Measurements from ENCODE around the gene NFILZ.

NFILZ gene

DNA sequence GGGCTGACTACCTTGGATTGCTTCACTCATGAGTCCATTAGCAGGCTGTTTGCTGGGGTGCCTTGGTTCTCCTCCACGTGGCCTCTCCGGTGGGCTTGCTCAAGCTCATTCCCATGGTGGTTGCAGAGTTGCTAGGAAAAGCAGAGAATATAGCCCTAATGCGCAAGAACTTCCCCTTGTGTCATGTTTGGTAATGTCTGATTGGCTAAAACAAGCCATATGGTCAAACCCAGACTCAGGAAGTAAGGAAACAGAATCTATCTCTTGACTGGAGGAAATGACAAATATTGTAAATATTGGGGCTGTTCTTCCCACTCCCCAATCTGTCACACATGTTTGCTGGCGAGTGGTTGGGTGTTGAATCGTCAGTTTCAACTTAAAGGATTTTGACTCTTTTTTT is 12.1 kb downstream of the NFILZ start:
- no peak for DNase-seq

DNA sequence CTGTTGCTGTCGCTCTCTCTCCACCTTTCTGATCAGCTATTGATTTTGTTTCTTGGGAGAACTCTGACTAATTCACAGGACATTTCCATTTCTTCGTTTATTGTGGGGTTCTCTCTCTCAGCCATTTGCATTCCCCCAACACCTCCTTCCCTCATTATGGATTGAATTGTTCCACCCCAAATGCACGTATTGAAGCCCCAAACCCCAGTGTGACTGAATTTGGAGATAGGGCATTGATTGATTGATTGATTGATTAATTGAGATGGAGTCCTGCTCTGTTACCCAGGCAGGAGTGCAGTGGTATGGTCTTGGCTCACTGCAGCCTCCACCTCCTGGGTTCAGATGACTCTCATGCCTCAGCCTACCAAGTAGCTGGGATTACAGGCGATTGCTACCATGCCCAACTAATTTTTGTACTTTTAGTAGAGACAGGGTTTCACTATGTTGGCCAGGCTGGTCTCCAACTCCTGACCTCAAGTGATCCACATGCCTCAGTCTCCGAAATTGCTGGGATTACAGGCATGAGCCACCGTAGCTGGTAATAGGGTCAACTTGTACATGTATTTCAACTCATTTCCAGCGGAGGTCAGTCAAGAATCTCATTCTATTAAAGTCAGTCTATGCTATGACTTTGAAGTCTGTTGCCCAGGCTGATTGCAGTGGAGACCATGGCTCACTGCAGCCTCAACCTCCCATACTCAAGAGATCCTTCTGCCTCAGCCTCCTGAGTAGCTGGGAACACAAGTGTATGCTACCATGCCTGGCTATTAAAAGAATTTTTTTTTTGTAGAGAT is 13.6 kb downstream of the NFILZ start:
- DNase-seq, result no peak

DNA sequence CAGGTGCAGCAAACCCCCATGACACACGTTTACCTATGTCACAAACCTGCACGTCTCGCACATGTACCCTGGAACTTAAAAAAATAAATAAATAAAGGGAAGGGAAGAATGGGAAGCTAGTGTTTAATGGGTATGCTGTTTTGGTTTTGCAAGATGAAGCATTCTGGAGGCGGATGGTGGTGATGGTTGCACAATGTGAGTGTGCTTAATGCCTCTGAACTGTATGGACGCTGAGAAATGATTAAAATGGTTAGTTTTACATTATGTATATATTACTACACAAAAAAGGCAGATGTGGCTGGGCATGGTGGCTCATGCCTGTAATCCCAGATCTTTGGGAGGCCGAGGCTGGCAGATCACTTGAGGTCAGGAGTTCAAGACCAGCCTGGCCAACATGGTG is 17.8 kb downstream of the NFILZ start:
- no peak for DNase-seq

DNA sequence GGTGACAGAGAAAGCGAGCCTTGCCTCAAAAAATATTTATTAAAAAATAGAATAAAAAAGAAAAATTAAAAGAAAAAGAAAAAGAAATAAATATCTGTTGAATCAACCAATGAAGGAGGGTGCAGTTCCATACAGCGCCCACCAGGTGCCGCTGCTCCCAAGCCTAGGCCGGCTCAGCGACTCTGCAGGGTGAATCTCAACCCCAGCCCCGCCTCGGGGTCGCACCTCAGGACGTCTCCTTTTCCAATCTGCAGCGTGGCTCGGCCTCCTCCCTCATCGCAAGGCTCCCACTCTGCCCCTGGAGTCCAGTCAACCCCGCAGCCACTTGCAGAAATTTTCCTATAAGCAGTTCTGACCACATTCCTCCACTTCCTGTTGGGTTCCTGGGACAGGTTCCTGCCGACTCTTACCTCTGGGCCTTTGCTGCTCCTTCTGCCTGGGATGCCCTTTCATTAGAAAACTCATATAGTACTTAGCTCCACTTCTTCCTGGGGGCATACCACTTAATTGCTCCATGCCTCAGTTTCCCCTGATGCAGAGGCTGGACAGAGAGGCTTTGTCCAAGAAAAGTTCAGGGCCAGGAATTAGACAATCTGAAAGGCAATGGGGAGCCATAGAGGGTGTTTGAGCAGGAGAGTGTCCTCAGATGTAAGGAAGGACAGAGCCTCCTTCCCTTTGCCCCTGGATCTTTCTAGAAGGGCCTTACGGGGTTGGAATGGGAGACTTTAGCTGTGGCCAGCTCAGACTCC is 24.3 kb downstream of the NFILZ start:
- no peak for DNase-seq

DNA sequence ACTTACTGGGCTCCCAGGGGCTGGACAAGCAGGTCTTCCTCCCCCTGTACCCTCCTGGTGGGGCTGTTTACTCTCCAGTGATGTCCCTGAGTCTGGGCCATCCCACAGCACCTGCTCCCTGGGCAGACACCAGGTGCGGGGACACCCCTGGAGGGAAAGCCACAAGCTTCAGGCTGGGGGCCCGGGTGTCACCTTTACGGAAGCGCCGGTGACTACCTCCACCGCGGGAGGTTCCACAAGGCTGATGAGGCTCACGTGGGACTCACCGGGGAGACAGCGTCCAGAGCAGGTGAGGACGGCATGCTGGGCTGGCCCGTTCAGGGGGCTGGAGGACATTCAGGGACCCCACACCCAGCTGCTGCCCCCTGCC is 24.9 kb downstream of the NFILZ start:
- no peak for DNase-seq

DNA sequence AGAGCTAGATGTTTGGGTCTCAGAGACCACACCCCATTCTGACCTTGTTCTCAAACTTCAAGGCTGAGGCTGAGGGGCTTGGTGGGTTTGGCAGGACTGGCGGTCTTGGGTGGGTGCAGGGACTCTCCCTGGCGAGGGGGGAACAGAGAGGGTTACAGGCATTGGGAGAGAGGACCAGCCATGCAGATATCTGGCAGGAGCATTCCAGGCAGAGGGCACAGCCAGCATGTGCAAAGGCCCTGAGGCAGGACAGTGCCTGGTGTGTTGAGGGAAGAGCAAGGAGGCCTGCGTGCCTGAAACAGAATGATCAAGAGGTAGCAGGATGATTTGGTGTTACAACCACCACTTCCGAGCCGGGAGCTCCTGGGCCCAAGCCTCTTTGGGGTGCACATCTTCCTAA is 27.4 kb downstream of the NFILZ start:
- DNase-seq, result no peak

DNA sequence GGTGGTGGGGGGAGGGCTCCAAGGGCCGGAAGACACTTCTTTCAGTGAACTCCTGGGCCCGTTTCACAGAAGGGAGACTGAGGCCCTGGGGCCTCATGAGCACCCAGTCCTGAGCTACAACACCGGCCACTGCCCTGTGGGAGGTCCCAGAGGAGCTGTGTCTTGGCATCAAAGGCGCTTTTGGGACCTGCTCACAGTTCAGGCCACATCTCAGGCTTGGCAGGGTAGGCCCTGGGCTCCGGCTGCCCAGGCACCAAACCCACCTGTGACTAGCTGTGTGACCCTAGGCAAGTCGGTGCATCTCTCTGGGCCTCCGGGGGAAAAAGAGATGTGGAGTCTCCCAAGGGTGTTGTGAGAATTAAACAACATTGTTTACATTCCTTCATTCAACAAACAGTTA is 29.5 kb downstream of the NFILZ start:
- DNase-seq, result no peak

DNA sequence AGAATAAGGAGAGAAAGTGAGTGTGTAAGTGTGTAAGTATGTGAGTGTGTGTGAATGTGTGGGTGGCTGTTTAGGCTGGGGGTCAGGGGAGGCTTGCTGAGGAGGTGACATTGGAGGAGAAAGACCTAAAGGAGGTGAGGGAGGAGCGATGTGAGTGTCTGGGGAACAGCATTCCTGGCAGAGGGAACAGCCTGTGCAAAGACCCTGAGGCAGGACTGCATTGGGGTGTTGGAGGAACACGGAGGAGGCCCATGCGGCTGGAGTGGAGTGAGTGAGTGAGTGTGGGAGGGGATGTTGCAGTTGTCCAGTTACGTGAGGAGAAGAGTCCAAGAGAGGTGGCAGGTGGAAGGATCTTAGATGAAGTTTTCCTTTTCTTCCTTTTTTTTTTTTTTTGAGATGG is 31.8 kb downstream of the NFILZ start:
- no peak for DNase-seq

DNA sequence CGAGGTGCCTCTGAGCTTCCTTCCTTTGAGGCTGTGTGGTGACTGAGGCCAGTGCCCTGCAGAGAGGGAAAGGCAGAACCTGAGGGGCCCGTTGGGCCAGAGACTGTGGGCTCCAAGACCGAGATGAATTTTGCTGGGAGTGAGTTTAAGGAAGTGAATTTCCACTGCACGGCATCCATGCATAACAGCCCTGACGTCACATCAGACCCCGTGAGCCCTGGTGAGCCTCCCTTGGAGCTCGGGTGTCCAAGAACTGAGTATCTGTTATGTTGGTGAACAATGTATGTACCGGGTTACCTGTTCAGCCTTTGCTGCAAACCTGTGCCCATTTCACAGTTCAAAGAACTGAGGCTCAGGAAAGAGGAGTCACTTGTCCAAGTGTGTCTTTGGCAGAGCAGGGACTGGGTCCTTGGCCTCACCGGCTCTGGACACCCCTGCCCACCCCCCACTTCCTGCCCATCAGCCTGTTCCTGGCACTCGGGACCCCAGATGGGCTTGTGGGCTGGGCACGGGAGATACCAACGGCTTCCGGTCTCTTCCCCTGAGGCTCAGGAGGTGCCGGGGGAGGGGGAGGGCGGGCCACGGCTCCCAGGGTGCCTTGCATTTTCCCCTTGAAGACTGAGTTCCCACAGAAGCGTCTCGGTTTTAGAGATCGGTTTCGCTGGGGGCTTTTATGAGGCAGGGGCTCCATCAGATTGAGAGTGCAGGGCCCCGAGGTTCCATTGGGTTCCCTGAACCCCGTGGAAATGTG is 33.7 kb downstream of the NFILZ start:
- DNase-seq, result no peak

DNA sequence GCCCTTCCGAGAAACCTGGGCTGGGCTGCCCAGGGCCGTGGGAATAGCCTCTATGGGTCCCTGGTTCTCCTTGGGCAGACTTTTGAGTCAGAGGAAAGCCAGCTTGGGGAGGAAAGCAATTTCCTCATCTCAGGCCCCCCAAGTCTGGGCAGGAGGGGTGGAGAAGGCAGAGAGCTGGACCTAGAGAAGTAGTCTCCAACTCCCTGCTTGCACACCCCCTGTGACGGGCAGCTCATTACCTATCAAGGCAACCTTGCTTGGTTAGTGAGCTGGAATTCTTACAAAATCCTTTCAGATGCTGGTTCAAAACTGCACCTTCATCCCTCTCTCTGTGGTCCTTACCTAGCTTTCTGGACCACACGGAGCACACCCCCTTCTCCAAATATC is 34.2 kb downstream of the NFILZ start:
- DNase-seq, result no peak

DNA sequence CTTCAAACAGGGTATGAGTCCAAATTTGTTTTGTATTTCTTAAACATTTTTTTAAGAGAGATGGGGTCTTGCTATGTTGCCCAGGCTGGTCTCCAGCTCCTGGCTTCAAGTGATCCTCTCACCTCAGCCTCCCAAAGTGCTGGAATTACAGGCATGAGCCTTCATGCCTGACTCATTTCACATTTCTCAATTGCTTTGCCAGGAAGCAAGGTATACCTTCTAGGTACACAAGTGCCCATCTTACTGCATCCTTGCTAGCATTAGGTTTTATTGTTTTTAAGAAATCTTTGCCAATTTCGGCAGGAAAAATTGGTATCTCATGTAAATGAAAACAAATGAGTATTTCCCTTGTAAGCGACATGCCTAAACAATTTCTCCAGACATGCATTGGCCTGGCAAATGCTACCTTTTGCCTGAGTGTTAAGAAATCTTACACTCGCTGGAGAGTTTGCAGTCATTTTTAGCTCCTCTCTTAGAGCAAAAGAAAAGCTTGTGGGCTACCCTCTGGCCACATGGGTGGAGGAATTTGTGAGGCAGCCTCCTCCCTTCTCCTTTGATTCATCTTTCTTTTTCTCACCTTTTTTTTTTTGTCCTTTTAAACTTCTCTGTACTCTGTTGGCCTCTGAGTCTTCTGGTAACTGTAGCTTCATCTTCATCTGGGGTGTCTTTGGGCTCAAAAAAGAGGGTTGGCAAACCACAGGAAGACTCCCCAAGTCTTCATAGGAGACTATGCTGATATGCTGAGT is 35.2 kb downstream of the NFILZ start:
- no peak for DNase-seq

DNA sequence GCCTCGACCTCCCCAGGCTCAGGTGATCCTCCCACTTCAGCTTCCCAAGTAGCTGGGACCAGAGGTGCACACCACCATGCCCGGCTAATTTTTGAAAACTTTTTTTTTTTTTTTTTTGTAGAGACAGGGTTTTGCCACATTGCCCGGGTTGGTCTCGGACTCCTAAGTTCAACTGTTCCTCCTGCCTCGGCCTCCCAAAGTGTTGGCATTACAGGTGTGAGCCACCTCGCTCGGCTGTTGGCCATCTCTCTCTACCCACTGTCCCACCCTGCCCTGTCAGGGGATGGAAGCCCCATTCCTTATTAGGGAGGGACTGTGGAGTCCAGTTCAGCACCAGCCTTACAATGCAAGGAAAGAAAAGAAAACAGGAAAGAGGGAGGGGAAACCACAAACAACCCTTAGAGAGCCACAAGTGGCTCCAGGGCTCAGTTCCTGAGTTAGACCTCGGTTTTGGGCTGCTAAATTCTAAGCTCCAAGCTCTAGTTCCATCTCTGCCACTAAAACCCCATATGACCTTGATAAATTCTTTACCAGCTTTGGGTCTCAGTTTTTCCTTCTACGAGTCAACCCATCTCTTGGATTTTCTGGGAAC is 36.5 kb downstream of the NFILZ start:
- DNase-seq, result no peak

DNA sequence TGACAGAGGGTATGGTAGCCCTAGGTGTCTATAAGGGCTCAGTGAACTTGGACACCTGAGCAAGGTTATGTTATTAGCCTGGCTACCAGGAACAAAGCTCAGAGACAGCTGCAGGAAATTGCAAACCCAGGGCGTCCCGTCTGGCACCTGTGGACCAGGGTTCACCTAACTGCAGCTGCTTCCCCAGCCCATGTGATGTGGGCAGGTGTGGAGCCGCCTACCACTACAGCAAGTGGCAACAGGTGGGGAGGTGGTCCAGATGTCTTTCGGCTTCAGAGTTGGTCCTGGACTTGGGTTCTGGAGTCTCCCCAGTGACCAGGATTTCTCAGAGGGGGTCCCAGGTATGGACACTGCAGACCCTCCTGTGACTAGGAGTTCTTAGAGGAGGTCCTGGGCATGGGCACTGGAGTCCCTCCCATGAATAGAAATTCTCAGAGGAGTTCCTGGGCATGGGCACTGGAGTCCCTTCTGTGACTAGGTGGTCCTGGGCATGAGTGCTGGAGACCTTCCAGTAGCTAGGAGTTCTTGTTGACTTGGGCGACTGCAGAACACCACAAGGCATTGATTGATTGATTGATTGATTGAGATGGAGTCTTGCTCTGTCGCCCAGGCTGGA is 43.0 kb downstream of the NFILZ start:
- no peak for DNase-seq

DNA sequence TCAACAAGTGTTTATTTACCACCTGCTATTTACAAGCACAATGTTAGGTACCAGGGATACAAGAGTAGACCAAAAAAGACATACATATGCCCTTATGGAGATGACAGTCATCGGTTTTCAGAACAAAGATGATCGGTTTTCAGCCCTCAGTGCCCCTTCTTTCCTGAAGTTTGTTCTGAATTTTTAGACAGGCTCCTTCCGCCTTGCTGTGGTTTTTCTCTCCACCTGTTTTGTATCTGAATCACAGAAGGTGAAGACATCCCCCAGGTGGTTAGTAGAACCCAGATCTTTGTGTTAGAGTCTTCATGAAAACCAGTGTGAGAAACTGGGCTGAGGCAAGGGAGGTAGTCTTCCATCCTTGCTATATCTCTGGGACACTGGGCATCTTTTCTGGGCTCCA is 44.6 kb downstream of the NFILZ start:
- DNase-seq, result no peak

DNA sequence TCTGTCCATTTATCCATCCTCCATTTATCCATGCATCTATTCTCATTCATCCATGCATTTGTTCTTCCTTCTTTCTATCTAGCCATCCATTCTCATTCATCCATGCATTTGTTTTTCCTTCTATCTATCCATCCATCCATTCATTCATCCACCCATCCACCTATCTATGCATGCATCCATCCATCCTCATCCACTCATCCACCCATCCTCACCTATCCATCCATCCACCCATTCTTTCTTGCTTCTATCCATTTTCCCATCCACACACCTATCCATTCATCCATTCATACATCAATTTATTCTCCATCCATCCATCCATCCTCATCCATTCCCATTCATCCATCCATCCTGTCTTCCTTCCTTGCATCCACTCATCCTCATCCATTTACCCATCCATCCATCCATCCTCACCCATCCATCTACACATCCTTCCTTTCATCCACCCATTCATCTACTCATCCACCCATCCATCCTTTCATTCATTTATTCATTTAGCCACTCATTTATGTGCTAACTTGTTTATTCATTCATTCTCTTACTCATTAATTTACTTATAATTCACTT is 47.9 kb downstream of the NFILZ start:
- DNase-seq, result no peak
